Astrocyte of the cerebellum (primary cell): Measurements from ENCODE around the gene RDX.
"Not testable (repeated sequence)": the region's sequence is repeated elsewhere in the genome, so short reads cannot be mapped to it uniquely, and the experiment has no call there.

Source experiments
- DNase-seq: peaks from one replicate; pipeline ENCODE4 v3.0.0-alpha.2; 2011; ENCODE audit warnings: low read depth
- H3K4me3 ChIP-seq: 2 replicates; pipeline ENCODE4 v1.5.1; 2011; ENCODE audit warnings: mild to moderate bottlenecking, low read depth, low read length, moderate library complexity
- in situ Hi-C: cut with HindIII; loops from 2 replicates; pipeline ENCODE4 v1.10.0; 2017; ENCODE audit warnings: low sequenced_read_pairs
- TF ChIP-seq, protein P1 (sequence below): IDR thresholded peaks from 2 replicates; pipeline ENCODE4 v1.5.1; 2012; ENCODE audit warnings: low read length, low read depth, moderate library complexity, mild to moderate bottlenecking; ENCODE audit errors: missing control alignments

RDX gene

DNA sequence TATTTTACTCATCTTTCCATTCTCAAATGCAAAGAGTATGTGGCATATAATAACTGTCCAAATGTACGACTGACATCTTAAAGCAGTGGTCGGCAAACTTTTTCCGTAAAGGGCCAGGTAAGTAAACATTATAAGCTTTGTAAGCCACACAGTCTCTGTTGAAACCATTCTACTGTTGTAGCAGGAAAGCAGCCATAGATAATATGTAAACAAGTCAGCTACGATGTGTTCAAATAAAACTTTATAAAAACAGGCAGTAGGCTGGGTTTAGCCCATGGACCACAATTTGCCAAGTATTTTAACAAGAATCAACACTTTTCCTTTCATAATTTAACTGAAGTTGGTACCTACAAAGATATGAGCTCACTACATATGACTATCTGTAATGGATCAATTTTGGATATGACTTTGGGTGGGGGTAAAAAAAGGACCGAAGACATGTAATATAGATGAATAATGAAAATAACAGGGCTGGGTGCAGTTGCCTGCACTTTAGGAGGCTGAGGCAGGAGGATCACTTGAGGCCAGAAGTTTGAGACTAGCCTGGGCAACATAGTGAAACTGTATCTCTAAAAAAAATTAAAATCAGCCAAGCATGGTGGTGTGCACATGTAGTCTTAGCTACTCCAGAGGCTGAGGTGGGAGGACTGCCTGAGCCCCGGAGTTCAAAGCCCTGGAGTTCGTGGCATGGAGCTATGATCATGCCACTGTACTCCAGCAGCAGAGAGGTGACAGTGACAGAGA lies 5.7 kb downstream of the RDX start:
- no peak for DNase-seq
- TF ChIP-seq, protein P1, sequence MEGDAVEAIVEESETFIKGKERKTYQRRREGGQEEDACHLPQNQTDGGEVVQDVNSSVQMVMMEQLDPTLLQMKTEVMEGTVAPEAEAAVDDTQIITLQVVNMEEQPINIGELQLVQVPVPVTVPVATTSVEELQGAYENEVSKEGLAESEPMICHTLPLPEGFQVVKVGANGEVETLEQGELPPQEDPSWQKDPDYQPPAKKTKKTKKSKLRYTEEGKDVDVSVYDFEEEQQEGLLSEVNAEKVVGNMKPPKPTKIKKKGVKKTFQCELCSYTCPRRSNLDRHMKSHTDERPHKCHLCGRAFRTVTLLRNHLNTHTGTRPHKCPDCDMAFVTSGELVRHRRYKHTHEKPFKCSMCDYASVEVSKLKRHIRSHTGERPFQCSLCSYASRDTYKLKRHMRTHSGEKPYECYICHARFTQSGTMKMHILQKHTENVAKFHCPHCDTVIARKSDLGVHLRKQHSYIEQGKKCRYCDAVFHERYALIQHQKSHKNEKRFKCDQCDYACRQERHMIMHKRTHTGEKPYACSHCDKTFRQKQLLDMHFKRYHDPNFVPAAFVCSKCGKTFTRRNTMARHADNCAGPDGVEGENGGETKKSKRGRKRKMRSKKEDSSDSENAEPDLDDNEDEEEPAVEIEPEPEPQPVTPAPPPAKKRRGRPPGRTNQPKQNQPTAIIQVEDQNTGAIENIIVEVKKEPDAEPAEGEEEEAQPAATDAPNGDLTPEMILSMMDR = no peak
- in situ Hi-C loops = no loop called here
- no peak overlapping the region for H3K4me3 ChIP-seq

DNA sequence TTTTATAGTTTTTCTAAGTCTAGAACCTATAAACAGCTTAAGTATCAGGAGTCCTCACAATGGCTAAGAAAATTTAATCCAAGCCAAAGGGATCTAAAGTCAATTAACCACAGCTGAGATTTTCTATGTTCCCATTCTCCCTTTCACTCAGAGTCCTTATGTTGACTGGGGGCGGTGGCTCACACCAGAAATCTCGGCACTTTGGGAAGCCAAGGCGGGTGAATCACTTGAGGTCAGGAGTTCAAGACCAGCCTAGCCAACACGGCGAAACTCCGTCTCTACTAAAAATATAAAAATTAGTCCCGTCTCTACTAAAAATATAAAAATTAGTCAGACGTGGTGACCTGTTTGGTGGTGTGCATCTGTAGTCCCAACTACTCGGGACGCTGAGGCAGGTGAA lies 6.9 kb downstream of the RDX start:
- in situ Hi-C loops = no loop called here

DNA sequence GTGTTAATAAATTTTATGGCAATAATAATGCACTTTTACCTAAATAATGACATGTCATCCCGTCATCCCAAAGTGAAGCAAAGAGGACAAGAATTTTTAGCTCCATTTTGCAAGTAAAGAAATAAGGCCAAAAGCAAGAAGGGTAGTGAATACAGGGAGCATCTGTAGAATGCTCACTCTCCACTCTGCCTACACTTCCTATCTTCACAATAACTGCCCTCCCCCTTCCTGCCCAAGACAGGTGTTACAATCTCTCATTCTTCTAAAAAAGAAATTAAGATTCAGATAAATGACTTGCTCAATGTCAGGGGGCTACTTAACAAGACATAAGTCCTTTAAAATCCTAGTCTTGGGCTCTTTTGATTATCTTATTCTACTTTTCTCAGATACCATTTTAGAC lies 8.9 kb downstream of the RDX start:
- in situ Hi-C loops = no loop called here

More for the DNA sequence above, 6.9 kb downstream of the RDX start:
- no peak for DNase-seq
- no peak overlapping the region for H3K4me3 ChIP-seq
- TF ChIP-seq, protein P1 = no peak

DNA sequence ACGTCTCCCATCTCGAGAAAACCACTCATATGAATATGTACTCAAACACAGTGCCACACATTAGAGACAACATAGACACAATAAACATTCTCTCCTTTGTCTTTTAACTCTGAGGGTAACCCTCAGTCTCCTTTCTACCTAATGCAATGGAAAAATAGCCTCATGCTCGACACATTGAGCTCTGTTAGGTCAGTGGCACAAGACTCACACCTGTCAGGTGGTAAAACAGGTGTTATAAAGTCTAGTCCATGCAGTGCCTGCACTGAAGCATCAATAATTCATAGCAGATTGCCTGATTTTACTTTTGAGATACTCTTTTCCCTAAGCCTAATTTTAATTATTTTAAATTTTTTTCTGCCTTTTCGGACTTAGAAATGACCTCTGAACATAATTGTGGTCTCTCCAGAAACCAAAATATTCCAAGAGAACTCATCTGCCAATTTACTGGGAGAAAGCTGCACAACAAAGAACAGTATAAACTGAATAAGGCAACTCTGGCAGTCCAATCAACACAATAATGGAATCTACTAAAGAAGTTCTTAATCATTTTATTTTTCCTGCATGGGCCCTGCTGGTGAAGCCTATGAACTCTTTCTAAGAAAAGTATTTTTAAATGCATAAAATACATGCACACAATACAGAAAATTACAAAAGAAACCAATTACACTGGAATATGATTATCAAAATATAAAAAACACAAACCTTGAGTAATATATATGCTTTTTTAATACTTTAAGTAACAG lies 9.9 kb downstream of the RDX start:
- DNase-seq = no peak
- TF ChIP-seq, protein P1 = no peak
- H3K4me3 ChIP-seq = no peak overlapping the region
- in situ Hi-C loops = no loop called here

More for the DNA sequence above, 8.9 kb downstream of the RDX start:
- H3K4me3 ChIP-seq = no peak overlapping the region
- TF ChIP-seq, protein P1 = no peak
- no peak for DNase-seq

DNA sequence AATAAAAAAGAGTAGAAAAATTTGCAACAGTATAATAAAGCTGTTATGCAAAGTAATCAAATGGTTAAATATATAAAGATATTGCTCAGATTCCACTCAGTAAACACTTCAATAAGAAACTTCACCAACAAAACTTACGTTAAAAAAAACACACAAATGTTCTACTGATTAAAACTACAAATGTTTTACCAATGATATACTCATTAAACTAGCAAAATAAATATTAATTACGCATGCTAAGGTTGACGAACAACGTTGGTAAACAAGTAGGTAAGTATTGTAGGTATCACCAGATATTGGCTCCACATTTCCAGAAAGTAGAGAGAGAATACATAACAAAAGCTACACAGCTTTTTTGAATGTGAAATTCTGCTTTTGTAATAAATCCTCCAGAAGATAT lies 12.6 kb downstream of the RDX start:
- TF ChIP-seq, protein P1 = no peak
- no peak for DNase-seq
- in situ Hi-C loops = no loop called here
- no peak overlapping the region for H3K4me3 ChIP-seq

DNA sequence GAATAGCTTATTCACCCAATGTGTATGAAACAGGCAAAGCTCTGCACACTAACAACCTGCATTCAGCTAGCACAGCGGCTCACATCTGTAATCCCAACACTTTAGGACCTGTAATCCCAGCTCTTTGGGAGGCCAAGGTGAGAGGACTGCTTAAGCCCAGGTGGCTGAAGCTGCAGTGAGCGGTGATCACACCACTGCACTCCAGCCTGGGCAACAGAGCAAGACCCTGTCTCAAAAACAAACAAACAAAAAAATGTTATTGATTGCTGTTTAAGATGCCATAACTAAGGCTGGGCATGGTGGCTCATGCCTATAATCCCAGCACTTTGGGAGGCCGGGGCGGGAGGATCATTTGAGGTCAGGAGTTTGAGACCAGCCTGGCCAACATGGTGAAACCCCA lies 15.8 kb downstream of the RDX start:
- in situ Hi-C loops = not testable (repeated sequence)

DNA sequence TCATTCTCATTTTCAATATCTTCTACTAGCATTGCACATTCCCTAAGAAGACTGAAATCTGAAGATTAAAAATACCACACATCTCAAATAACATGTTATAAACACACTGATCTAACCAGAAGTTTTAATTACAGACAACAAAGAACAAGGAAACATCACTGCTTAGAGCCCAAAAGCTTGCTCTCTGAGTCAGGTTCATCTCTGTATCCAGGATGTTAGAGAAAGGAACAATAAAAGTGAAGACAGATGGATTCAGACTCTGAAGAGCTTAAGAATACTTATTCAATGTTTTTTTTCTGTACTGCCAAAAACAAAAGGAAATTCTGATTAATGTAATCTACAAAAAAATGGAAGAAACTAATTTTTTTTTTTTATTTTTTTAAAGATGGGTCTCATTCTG lies 16.5 kb downstream of the RDX start:
- DNase-seq = no peak
- no peak overlapping the region for H3K4me3 ChIP-seq
- TF ChIP-seq, protein P1 = no peak
- in situ Hi-C loops = no loop called here

More for the DNA sequence above, 15.8 kb downstream of the RDX start:
- not testable (repeated sequence) for DNase-seq, H3K4me3 ChIP-seq
